HL-60 (cell line): ENCODE data around the gene AGBL3.

Experiments
- DNase-seq, 2 experiments: peaks; one replicate each; pipeline ENCODE4 v3.0.0-alpha.2; 2010 to 2020; ENCODE audit warnings: low read depth in 1 of 2, low spot score in 1 of 2
- H3K27ac ChIP-seq: fragments of 250-450 bp; sonication (Bioruptor Pico); replicated peaks from 2 replicates; pipeline ENCODE4 v1.5.1; 2020; ENCODE audit warnings: mild to moderate bottlenecking, moderate library complexity
- H3K27me3 ChIP-seq: fragments of 250-450 bp; sonication (Bioruptor Pico); 2 replicates; pipeline ENCODE4 v1.5.1; 2021; ENCODE audit warnings: mild to moderate bottlenecking, moderate library complexity; ENCODE audit not compliant: insufficient read depth, poor library complexity, severe bottlenecking
- H3K4me3 ChIP-seq: replicated peaks from 2 replicates; pipeline ENCODE4 v1.5.1; 2011; ENCODE audit warnings: mild to moderate bottlenecking, control low read depth, low read length; ENCODE audit not compliant: insufficient read depth
- GABPA ChIP-seq: IDR thresholded peaks from 2 replicates; pipeline ENCODE4 v1.6.1; 2012; ENCODE audit warnings: low read depth
- POLR2AphosphoS5 ChIP-seq: IDR thresholded peaks from 2 replicates; pipeline ENCODE4 v1.6.1; 2012; ENCODE audit warnings: low read depth
- SPI1 ChIP-seq: IDR thresholded peaks from 2 replicates; pipeline ENCODE4 v1.6.1; 2012; ENCODE audit warnings: low read depth, mild to moderate bottlenecking, borderline replicate concordance
- TF ChIP-seq, protein P1 (sequence below): IDR thresholded peaks from one replicate; pipeline ENCODE4 v1.5.1; 2011; ENCODE audit warnings: low read length, control low read depth, inconsistent platforms; ENCODE audit not compliant: insufficient read depth
- TF ChIP-seq, protein P2 (sequence below): IDR thresholded peaks from 2 replicates; pipeline ENCODE4 v1.6.1; 2012; ENCODE audit warnings: low read depth; ENCODE audit not compliant: insufficient replicate concordance

Gene AGBL3

DNA sequence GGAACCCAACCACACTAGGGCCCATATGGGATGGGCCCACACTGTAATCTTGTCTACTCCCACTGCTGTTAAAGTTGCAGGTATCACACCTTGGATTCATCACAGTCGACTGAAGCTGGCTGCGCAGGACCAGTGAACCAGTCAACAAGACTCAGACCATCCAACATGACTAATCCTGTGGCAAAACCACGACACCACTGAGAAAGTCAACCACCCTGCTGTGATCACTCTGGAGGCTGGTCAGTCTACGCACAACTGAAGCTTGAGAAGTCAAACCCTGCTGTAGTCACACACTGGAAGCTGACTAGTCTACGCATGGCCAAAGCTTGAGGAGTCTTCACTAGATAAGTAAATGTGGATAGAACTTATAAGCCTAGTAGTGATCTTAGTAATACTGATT is 193.8 kb downstream of the AGBL3 start:
- no peak overlapping the region for H3K27ac ChIP-seq
- no peaks in the 10 kb centered on the region for H3K27me3 ChIP-seq
- DNase-seq: no peak

DNA sequence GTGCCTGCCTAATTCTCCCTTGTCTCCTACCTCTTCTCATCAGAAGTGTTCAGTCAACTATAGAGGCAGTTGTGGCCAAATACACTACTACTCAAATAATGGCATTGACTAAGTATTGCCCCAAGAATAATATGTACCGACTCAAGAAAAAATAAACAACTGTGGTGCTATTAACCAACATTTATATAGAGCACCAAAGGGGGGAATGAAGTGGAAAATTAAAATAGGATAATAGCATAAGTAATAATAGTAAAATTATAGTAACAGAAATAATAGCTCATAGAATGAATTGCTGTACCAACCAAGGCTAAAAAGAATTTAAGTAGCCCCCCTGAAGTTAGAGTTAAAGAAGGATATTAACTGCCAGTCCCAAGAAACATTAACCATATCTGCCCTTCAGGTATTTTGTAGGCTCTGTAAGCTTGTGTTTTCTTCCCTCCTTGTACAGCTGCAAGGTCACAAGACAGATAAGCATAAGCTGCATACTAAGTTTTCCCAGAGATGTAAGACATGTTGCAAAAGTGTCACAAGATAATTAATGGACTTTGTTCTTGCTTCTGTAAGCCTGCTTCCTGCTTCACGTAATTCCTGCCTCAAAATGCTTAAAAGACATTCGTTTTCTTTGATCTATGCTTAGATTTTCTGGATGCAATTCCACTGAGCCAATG is 195.1 kb downstream of the AGBL3 start:
- H3K27me3 ChIP-seq: no peaks in the 10 kb centered on the region
- no peak for DNase-seq
- TF ChIP-seq, protein P1, sequence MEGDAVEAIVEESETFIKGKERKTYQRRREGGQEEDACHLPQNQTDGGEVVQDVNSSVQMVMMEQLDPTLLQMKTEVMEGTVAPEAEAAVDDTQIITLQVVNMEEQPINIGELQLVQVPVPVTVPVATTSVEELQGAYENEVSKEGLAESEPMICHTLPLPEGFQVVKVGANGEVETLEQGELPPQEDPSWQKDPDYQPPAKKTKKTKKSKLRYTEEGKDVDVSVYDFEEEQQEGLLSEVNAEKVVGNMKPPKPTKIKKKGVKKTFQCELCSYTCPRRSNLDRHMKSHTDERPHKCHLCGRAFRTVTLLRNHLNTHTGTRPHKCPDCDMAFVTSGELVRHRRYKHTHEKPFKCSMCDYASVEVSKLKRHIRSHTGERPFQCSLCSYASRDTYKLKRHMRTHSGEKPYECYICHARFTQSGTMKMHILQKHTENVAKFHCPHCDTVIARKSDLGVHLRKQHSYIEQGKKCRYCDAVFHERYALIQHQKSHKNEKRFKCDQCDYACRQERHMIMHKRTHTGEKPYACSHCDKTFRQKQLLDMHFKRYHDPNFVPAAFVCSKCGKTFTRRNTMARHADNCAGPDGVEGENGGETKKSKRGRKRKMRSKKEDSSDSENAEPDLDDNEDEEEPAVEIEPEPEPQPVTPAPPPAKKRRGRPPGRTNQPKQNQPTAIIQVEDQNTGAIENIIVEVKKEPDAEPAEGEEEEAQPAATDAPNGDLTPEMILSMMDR: no peak
- no peak for TF ChIP-seq SPI1
- no peak for TF ChIP-seq POLR2AphosphoS5
- no peak for TF ChIP-seq GABPA
- H3K27ac ChIP-seq: no peak overlapping the region
- H3K4me3 ChIP-seq: no peak overlapping the region

More for the DNA sequence above, 193.8 kb downstream of the AGBL3 start:
- H3K4me3 ChIP-seq: no peak overlapping the region
- no peak for TF ChIP-seq SPI1
- TF ChIP-seq, protein P2, sequence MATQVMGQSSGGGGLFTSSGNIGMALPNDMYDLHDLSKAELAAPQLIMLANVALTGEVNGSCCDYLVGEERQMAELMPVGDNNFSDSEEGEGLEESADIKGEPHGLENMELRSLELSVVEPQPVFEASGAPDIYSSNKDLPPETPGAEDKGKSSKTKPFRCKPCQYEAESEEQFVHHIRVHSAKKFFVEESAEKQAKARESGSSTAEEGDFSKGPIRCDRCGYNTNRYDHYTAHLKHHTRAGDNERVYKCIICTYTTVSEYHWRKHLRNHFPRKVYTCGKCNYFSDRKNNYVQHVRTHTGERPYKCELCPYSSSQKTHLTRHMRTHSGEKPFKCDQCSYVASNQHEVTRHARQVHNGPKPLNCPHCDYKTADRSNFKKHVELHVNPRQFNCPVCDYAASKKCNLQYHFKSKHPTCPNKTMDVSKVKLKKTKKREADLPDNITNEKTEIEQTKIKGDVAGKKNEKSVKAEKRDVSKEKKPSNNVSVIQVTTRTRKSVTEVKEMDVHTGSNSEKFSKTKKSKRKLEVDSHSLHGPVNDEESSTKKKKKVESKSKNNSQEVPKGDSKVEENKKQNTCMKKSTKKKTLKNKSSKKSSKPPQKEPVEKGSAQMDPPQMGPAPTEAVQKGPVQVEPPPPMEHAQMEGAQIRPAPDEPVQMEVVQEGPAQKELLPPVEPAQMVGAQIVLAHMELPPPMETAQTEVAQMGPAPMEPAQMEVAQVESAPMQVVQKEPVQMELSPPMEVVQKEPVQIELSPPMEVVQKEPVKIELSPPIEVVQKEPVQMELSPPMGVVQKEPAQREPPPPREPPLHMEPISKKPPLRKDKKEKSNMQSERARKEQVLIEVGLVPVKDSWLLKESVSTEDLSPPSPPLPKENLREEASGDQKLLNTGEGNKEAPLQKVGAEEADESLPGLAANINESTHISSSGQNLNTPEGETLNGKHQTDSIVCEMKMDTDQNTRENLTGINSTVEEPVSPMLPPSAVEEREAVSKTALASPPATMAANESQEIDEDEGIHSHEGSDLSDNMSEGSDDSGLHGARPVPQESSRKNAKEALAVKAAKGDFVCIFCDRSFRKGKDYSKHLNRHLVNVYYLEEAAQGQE: no peak
- TF ChIP-seq POLR2AphosphoS5: no peak
- TF ChIP-seq, protein P1: no peak
- TF ChIP-seq GABPA: no peak

DNA sequence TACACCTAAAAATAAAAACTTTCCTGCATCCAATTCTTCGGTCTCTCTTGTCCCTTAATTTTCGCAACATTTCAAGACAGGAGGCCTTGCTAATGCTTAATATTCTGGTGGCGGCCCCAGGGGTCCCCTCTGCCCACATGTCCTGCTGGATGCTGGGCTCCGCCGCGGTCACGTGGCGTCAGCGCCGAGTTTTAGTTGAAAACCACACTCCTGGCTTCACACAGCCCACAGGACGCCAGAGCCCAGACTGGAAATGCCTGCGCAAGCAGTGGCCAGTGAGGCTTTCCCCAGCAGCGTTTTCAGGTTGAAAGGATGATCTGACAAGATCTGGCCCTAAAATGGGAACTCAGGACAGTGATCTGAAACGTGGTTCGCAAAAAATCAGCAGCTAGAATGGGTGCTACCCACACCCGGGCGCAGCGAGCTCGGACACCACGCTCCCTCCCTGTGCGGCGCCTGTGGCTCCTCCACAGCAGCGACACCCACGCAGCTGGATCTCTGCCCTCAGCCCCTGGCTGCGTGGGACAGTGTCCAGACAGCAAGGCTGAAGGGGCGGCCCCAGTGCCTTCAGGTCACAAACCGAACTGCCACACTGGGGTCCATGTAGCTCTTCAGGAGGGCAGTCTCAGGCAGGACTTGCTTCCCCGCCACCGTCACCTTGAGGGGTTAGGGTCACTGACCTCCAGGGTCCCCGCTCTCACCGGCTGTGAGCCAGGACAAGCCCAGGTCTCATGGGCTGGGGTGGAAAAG is 195.8 kb downstream of the AGBL3 start:
- H3K27me3 ChIP-seq: no peaks in the 10 kb centered on the region
- H3K4me3 ChIP-seq: no peak overlapping the region
- no peak for DNase-seq
- no peak overlapping the region for H3K27ac ChIP-seq
- TF ChIP-seq GABPA: no peak
- TF ChIP-seq POLR2AphosphoS5: no peak
- TF ChIP-seq SPI1: no peak

DNA sequence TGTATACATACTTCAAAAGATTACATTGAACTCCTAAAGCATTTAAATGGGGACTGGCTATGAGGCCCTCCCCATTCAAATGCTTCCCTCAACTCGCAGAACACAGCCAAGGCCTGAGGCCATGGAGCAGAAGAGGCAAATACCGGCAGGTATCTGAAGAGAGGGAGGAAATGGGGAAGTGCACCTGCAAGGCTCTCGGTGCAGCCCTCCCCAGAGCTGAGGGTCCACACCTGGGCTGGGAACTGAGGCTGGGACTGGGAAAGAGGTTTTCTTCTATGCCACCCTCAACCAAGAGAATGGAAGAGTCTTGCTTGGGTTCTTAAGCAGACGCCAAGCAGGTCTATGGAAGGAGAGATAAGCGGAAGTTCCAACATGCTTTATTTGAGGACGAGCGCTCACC is 197.2 kb downstream of the AGBL3 start:
- H3K27me3 ChIP-seq: no peaks in the 10 kb centered on the region
- no peak overlapping the region for H3K4me3 ChIP-seq
- TF ChIP-seq, protein P1: no peak
- TF ChIP-seq SPI1: peak; percentile 21; the same call in 1 of the 2 replicates
- TF ChIP-seq GABPA: no peak
- TF ChIP-seq, protein P2: no peak
- no peak for TF ChIP-seq POLR2AphosphoS5
- no peak for DNase-seq
- H3K27ac ChIP-seq: no peak overlapping the region
